NCI-H128 (cell line): ENCODE results near the gene GRIK4.
"Not testable (repeated sequence)": the region's sequence is repeated elsewhere in the genome, so short reads cannot be mapped to it uniquely, and the experiment has no call there.

ENCODE experiments used
- DNase-seq: peaks from one replicate; lab custom pipeline; 2025; ENCODE audit not compliant: unreplicated experiment; lab: John Stamatoyannopoulos, UW

GRIK4 gene

GRCh38 chr11:120765710-120766109 is 254.2 kb downstream of the GRIK4 start:
- not testable (repeated sequence) for DNase-seq

GRCh38 chr11:120766318-120766717 is 254.8 kb downstream of the GRIK4 start:
- DNase-seq: no peak

- DNase-seq: no peak
These were observed 257.4 kb downstream of the GRIK4 start for GRCh38 chr11:120768949-120769348.

GRCh38 chr11:120769906-120770305 is 258.4 kb downstream of the GRIK4 start:
- no peak for DNase-seq

- DNase-seq: no peak
These were observed 260.1 kb downstream of the GRIK4 start for GRCh38 chr11:120771551-120772060.

- DNase-seq: no peak
These were observed 262.0 kb downstream of the GRIK4 start for GRCh38 chr11:120773501-120774031.

GRCh38 chr11:120774591-120775386 is 263.2 kb downstream of the GRIK4 start:
- no peak for DNase-seq

- no peak for DNase-seq
These were observed 264.7 kb downstream of the GRIK4 start for GRCh38 chr11:120775986-120776951.

GRCh38 chr11:120778685-120779490 is 267.3 kb downstream of the GRIK4 start:
- no peak for DNase-seq

- DNase-seq: no peak
These were observed 268.7 kb downstream of the GRIK4 start for GRCh38 chr11:120780239-120780638.

- no peak for DNase-seq
These were observed 270.1 kb downstream of the GRIK4 start for GRCh38 chr11:120781486-120782120.

- DNase-seq: no peak
These were observed 273.2 kb downstream of the GRIK4 start for GRCh38 chr11:120784566-120785251.

- DNase-seq: no peak
These were observed 274.0 kb downstream of the GRIK4 start for GRCh38 chr11:120785576-120785975.

GRCh38 chr11:120786206-120786735 is 274.7 kb downstream of the GRIK4 start:
- no peak for DNase-seq

GRCh38 chr11:120787224-120787623 is 275.7 kb downstream of the GRIK4 start:
- not testable (repeated sequence) for DNase-seq

GRCh38 chr11:120789391-120789790 is 277.8 kb downstream of the GRIK4 start:
- no peak for DNase-seq

GRCh38 chr11:120792306-120792705 is 280.8 kb downstream of the GRIK4 start:
- DNase-seq: no peak

GRCh38 chr11:120793150-120793549 is 281.6 kb downstream of the GRIK4 start:
- no peak for DNase-seq

- DNase-seq: no peak
These were observed 282.4 kb downstream of the GRIK4 start for GRCh38 chr11:120793806-120794479.
